Keratinocyte (primary cell): ENCODE measurements around the gene DNPH1. TPM values are rescaled to one million over a fixed set of nuclear protein-coding genes. Genes with fewer than 3 reads are reported as not detected.

Experiments used
- DNase-seq: peaks from one replicate; pipeline ENCODE4 v3.0.0-alpha.2; 2011; ENCODE audit warnings: low read depth, missing footprints, low spot score
- FAIRE-seq: peaks from 2 replicates; lab custom pipeline; 2011; peaks lifted over from hg19 to GRCh38; lab: Jason Lieb, UNC
- H2AFZ ChIP-seq: 2 replicates; pipeline ENCODE4 v1.6.0; 2012; ENCODE audit warnings: low read length, control low read depth, inconsistent platforms; ENCODE audit not compliant: control insufficient read depth
- H3K27ac ChIP-seq: 2 replicates; pipeline ENCODE4 v1.5.1; 2011; ENCODE audit warnings: low read length; ENCODE audit not compliant: control insufficient read depth, insufficient read depth
- H3K27me3 ChIP-seq: 3 replicates; pipeline ENCODE4 v1.6.0; 2011; ENCODE audit warnings: low read length; ENCODE audit not compliant: control insufficient read depth, insufficient read depth; ENCODE audit errors: extremely low read depth
- H3K36me3 ChIP-seq, 2 experiments: 2 replicates in 1 of 2; 3 replicates in 1 of 2; pipeline ENCODE4 v1.5.1; 2011; ENCODE audit warnings: low read length in 2 of 2, mild to moderate bottlenecking in 1 of 2; ENCODE audit not compliant: control insufficient read depth in 2 of 2, insufficient read depth in 2 of 2; ENCODE audit errors: extremely low read depth in 1 of 2
- H3K4me1 ChIP-seq: 3 replicates; pipeline ENCODE4 v1.5.1; 2011; ENCODE audit warnings: low read length; ENCODE audit not compliant: control insufficient read depth, insufficient read depth; ENCODE audit errors: extremely low read depth
- H3K4me2 ChIP-seq: 3 replicates; pipeline ENCODE4 v1.6.0; 2011; ENCODE audit warnings: low read depth, low read length; ENCODE audit not compliant: control insufficient read depth, insufficient read depth; ENCODE audit errors: extremely low read depth
- H3K4me3 ChIP-seq, 3 experiments: fragments of 200-600 bp in 1 of 3; sonication (generic) in 1 of 3; 2 replicates in 2 of 3; 3 replicates in 1 of 3; pipeline ENCODE4 v1.5.1; 2011 to 2016; ENCODE audit warnings: low read length in 3 of 3, mild to moderate bottlenecking in 3 of 3, control low read depth in 2 of 3, inconsistent platforms in 1 of 3, low read depth in 1 of 3, mixed read lengths in 1 of 3, mixed run types in 1 of 3, moderate library complexity in 1 of 3; ENCODE audit not compliant: control insufficient read depth in 2 of 3, insufficient read depth in 2 of 3; ENCODE audit errors: extremely low read depth in 1 of 3
- H3K79me2 ChIP-seq: 2 replicates; pipeline ENCODE4 v1.6.0; 2012; ENCODE audit warnings: low read length; ENCODE audit not compliant: control insufficient read depth, insufficient read depth
- H3K9ac ChIP-seq: 3 replicates; pipeline ENCODE4 v1.6.0; 2011; ENCODE audit warnings: low read length; ENCODE audit not compliant: control insufficient read depth, insufficient read depth; ENCODE audit errors: extremely low read depth
- H3K9me1 ChIP-seq: 3 replicates; pipeline ENCODE4 v1.6.0; 2011; ENCODE audit warnings: low read length; ENCODE audit not compliant: control insufficient read depth, insufficient read depth; ENCODE audit errors: extremely low read depth
- H3K9me3 ChIP-seq: 2 replicates; pipeline ENCODE4 v1.5.1; 2012; ENCODE audit warnings: low read depth, low read length; ENCODE audit not compliant: control insufficient read depth
- H4K20me1 ChIP-seq: 3 replicates; pipeline ENCODE4 v1.6.0; 2011; ENCODE audit warnings: low read length; ENCODE audit not compliant: control insufficient read depth, insufficient read depth; ENCODE audit errors: extremely low read depth
- CTCF ChIP-seq, 3 experiments: IDR thresholded peaks in 1 of 3; conservative IDR thresholded peaks in 1 of 3; optimal IDR thresholded peaks in 1 of 3; 2 replicates in 2 of 3; 3 replicates in 1 of 3; pipeline versions ENCODE3 to v1.5.1; 2011; ENCODE audit warnings: low read length in 3 of 3, mild to moderate bottlenecking in 3 of 3, moderate library complexity in 2 of 3, control low read depth in 1 of 3, inconsistent platforms in 1 of 3; ENCODE audit not compliant: insufficient read depth in 2 of 3; ENCODE audit errors: extremely low read depth in 1 of 3
- EZH2 ChIP-seq: IDR thresholded peaks from one replicate; pipeline ENCODE4 v1.6.1; 2012; ENCODE audit warnings: inconsistent platforms, mild to moderate bottlenecking, low read length, moderate library complexity
- dilution Hi-C: fragments of 300-500 bp; cut with MboI; formaldehyde crosslinking; loops from one replicate; pipeline ENCODE4 v1.7.0; 2020; ENCODE audit warnings: low sequenced_read_pairs; ENCODE audit not compliant: extremely low pct_ligation_motif_present
- polyA plus RNA-seq, 5 experiments: library from polyadenylated mRNA; depleted of rRNA in 3 of 5; stranded (reverse) in 3 of 5; stranded (forward) in 1 of 5; unstranded in 1 of 5; fragments of >200 nt; gene quantifications; 1 replicate in 1 of 5; 2 replicates in 3 of 5; 3 replicates in 1 of 5; pipeline versions ENCODE4 v1.2.1 to v1.2.3, GENCODE V29; 2011 to 2012; ENCODE audit warnings: missing spikeins in 2 of 5, low read depth in 1 of 5, low replicate concordance in 1 of 5

DNPH1 gene
- polyA plus RNA-seq, 1 donor (not counting 4 experiments of a cell fraction or from before 2014, with no cell fraction given): 73.9 TPM

DNA sequence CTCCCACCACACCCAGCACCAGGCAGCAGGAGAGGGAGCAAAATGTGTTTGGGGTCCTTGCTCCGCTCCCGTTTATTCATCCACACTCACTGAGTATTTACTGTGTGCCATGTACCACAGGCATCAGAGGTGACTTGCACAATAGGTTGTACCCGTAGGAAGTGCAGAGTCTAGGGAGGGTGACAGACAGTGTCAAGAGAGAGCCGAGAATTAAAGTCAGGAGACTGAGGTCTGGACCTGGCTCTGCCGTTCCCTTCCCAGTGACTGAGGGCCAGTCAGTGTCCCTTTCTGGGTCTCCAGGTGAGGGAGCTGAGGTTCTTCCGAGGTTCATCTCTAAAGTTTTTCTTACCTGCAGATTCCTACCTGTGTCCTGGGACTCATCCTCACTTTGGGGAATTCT, 36.3 kb upstream of the DNPH1 start:
- no peak overlapping the region for H3K4me2 ChIP-seq
- no peak overlapping the region for H3K4me3 ChIP-seq
- TF ChIP-seq EZH2 (no peak), CTCF (optimal IDR thresholded peaks at IDR 0.05 in 1 of 3, IDR thresholded peaks at IDR 0.05 in 1 of 3, conservative IDR thresholded peaks at IDR 0.05 in 1 of 3; ENCODE audit: extremely low read depth in 1 of 3, insufficient read depth in 2 of 3, low read length in 3 of 3) (no peak)
- no peaks in the 10 kb centered on the region for H3K36me3 ChIP-seq
- no peaks in the 10 kb centered on the region for H3K79me2 ChIP-seq
- DNase-seq (no peak), FAIRE-seq (no peak)
- H4K20me1 ChIP-seq: no peaks in the 10 kb centered on the region
- no peak overlapping the region for H3K9ac ChIP-seq
- H3K9me1 ChIP-seq: no peaks in the 10 kb centered on the region
- peaks cover 19% of the 10 kb centered on the region for H3K27me3 ChIP-seq
- H3K9me3 ChIP-seq: no peaks in the 10 kb centered on the region
- dilution Hi-C loops: no loop called here
- H2AFZ ChIP-seq: no peak overlapping the region
- H3K27ac ChIP-seq: no peak overlapping the region
- peaks cover 5% of the 10 kb centered on the region for H3K4me1 ChIP-seq

- H3K4me1 ChIP-seq: peaks cover 5% of the 10 kb centered on the region
- no peak overlapping the region for H2AFZ ChIP-seq
- H3K27ac ChIP-seq: no peak overlapping the region
- TF ChIP-seq EZH2 (no peak), CTCF (optimal IDR thresholded peaks at IDR 0.05 in 1 of 3, IDR thresholded peaks at IDR 0.05 in 1 of 3, conservative IDR thresholded peaks at IDR 0.05 in 1 of 3; ENCODE audit: extremely low read depth in 1 of 3, insufficient read depth in 2 of 3, low read length in 3 of 3) (no peak)
- peaks cover 17% of the 10 kb centered on the region for H3K27me3 ChIP-seq
- dilution Hi-C loops: no loop called here
- H3K4me3 ChIP-seq: no peak overlapping the region
- no peak for FAIRE-seq
- no peaks in the 10 kb centered on the region for H4K20me1 ChIP-seq
- no peak overlapping the region for H3K9ac ChIP-seq
- no peak overlapping the region for H3K4me2 ChIP-seq
- no peaks in the 10 kb centered on the region for H3K9me3 ChIP-seq
- DNase-seq: no peak
- H3K79me2 ChIP-seq: no peaks in the 10 kb centered on the region
- no peaks in the 10 kb centered on the region for H3K36me3 ChIP-seq
- no peaks in the 10 kb centered on the region for H3K9me1 ChIP-seq
Observed at GRCh38 chr6:43264599-43265145, 35.4 kb upstream of the DNPH1 start.
